NCI-H1092 (cell line): ENCODE measurements around the gene RTN1.

Experiments used
- DNase-seq: peaks from one replicate; lab custom pipeline; 2025; lab: John Stamatoyannopoulos, UW

The RTN1 gene

DNA sequence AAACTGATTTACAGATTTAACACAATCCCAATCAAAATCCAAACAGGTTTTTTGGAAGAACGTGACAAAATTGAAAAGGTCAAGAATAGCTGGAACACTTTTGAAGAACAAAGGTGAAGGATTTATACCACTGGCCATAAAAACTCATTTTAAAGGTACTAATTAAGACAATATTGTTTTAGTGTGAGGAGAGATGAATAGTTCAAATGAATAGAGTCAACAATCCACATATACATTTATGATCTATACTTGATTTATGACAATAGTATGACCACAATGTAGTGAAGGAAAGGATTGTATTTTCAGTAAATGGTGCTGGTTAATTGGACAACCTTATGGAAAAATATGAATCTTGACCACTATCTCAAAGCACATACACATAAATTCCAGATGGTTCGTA is 323.3 kb downstream of the RTN1 start:
- DNase-seq: no peak
